ENCODE results near the gene THAP6. TPM values are rescaled to one million over a fixed set of nuclear protein-coding genes. Genes with fewer than 3 reads are reported as not detected.

Gene THAP6
- total RNA-seq = 12.4 and 16.3 TPM in 2 replicates

GRCh38 chr4:75514131-75514948 lies at the start of gene THAP6, which contains the start of gene RCHY1:
TSS of gene THAP6 (plus strand) at chr4:75514473. CDS start at chr4:75515453, 980 bp downstream.
TSS of gene RCHY1 (minus strand) at chr4:75514403. CDS start at chr4:75514286, 117 bp downstream.

GRCh38 chr4:75555294-75556164 lies 41.3 kb downstream of the THAP6 start, which contains the start of gene ODAPH:
TSS of gene ODAPH (plus strand) at chr4:75556066. CDS start at chr4:75556083, 17 bp downstream.

Other genes starting within 250 kb of the THAP6 start
- gene RCHY1, start 70 bp upstream of the THAP6 start, total RNA-seq = 32.6 and 33.2 TPM in 2 replicates
- not detected in 2 replicates for gene ODAPH, start 41.6 kb downstream of the THAP6 start, total RNA-seq
- gene CDKL2, start 116.1 kb downstream of the THAP6 start, total RNA-seq = 0.26 and 0.44 TPM in 2 replicates
- 123 and 130 TPM in 2 replicates for gene G3BP2, start 158.9 kb downstream of the THAP6 start, total RNA-seq
- 104 and 114 TPM in 2 replicates for gene USO1, start 210.1 kb downstream of the THAP6 start, total RNA-seq